RPMI8226 (cell line): ENCODE measurements around the gene SHD.

Source experiments
- DNase-seq: peaks from one replicate; pipeline ENCODE4 v3.0.0-alpha.2; 2015

Gene SHD

GRCh38 chr19:4328243-4328990, 49.4 kb downstream of the SHD start:
- DNase-seq: peak; percentile 95

- DNase-seq: peak; percentile 49
These were observed 50.1 kb downstream of the SHD start for GRCh38 chr19:4328991-4329681.

- no peak for DNase-seq
These were observed 50.8 kb downstream of the SHD start for GRCh38 chr19:4329858-4330257.

GRCh38 chr19:4334929-4335570, 56.0 kb downstream of the SHD start:
- no peak for DNase-seq

DNA sequence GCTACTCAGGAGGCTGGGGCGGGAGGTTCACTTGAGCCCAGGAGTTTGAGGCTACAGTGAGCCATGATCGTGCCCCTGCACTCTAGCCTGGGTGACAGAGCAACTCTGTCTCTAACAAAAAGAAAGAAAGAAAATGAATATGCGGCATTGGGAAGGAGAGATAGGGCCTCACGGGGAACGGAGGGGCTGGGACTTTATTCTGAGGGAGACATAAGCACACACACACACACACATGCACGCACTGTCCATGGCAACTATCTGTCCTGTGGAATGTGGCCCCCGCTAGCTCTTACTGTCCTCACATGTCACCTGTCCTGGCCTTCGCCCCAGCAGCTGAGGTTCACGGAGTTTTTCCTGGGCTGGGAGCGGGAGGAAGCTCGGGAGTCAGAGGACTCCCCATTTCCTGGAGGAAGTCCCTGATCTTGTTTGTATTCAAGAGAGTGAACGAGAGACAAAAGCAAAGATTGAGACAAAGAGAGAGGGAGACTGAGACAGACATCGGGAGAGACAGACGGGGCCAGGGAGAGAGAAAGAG, 58.9 kb downstream of the SHD start:
- no peak for DNase-seq

DNA sequence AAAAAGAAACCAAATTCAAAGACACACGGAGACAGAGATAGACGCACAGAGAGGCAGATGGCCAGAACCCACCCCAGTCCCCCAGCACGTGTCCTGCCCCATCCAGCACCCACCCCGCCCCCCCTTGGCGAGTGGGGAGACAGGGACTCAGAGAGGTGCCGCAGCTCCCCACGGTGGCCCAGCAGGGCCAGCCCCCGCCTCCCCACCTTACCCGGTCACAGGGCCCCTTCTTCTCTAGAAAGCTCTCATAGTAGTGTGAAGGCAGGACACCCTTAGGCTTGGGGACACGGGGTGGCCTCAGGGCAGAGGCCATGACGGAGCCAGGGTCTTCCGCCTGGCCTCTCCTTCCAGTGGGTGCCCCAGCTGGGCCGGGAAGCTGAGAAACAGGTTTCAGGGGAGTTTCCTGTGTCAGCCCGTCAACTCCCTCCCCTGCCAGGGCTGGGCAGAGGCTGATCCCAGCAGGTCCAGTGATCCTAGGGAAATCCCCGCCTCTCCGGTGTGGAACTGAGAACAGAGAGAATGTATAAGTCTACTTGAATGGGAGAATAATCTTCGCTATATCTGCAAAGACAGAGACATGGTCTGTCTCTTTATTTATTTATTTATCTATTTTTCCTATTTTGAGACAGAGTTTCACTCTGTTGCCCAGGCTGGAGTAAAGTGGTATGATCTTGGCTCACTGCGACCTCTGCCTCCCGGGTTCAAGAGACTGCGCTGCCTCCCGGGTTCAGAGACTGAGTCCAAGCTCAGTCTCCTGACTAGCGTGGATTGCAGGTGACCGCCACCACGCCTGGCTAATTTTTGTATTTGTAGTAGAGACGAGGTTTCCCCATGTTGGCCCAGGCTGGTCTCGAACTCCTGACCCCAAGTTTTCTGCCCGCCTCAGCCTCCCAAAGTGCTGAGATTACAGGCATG, 59.6 kb downstream of the SHD start, which contains the start of gene STAP2:
TSS of gene STAP2 (minus strand) at position 387 of the 915 bp plus-strand sequence. CDS start at position 313, 74 bp downstream.
- peak; percentile 36 for DNase-seq
